Spleen (tissue), 7 donors: ENCODE results near the gene NDRG3.

Experiments used
- CTCF ChIP-seq, 11 experiments: fragments of 200-600 bp in 7 of 11; fragments of 450-650 bp in 4 of 11; sonication (generic) in 4 of 11; IDR thresholded peaks in 8 of 11; conservative IDR thresholded peaks in 3 of 11; 1 replicate in 7 of 11; 2 replicates in 4 of 11; pipeline versions ENCODE4 v1.4.0 to v1.8.0; 2016 to 2021; ENCODE audit warnings: antibody characterized with exemption in 11 of 11, inconsistent platforms in 4 of 11, mild to moderate bottlenecking in 1 of 11
- POLR2A ChIP-seq, 3 donors: fragments of 450-650 bp; IDR thresholded peaks; one replicate each; pipeline ENCODE4 v1.5.1; 2017; ENCODE audit warnings: antibody characterized with exemption in 3 of 3, mild to moderate bottlenecking in 1 of 3
- POLR2AphosphoS5 ChIP-seq, 3 donors: sonication (generic); formaldehyde crosslinking; IDR thresholded peaks; one replicate each; pipeline ENCODE4 v1.5.1; 2017; ENCODE audit warnings: antibody characterized with exemption in 3 of 3
- donor health status: DM: no; HTN: no; CAD: no; lungs with moderate emphysema.
- donor health status: DM: no; HTN: no; CAD: no.
- donor health status: DM: no; HTN: no; CAD: no.

GRCh38 chr20:36688630-36689029, 57.3 kb downstream of the NDRG3 start:
- no peak for TF ChIP-seq CTCF (IDR thresholded peaks at IDR 0.05 in 8 of 11, conservative IDR thresholded peaks at IDR 0.05 in 3 of 11)
- no peak for TF ChIP-seq POLR2A (IDR thresholded peaks at IDR 0.05)
- TF ChIP-seq POLR2AphosphoS5 (IDR thresholded peaks at IDR 0.05) = no peak
